Neural cell (in vitro differentiated cells): ENCODE data around the gene TLR9. TPM values are rescaled to one million over a fixed set of nuclear protein-coding genes. Genes with fewer than 3 reads are reported as not detected.

Source experiments
- H2AFZ ChIP-seq: fragments of 200-600, 300-800 bp; sonication (generic), shearing (Covaris generic); 2 replicates; pipeline ENCODE4 v1.6.0; 2014; ENCODE audit warnings: low read depth, mild to moderate bottlenecking, antibody characterized with exemption, low read length, moderate library complexity
- H3F3A ChIP-seq: fragments of 200-600 bp; shearing (Covaris generic); 2 replicates; pipeline ENCODE4 v1.6.1; 2016; ENCODE audit warnings: mild to moderate bottlenecking, moderate library complexity, mixed read lengths, antibody characterized with exemption, low read length; ENCODE audit not compliant: insufficient read depth, poor library complexity, severe bottlenecking
- H3K27ac ChIP-seq: fragments of 200-600, 300-800 bp; sonication (generic), shearing (Covaris generic); 2 replicates; pipeline ENCODE4 v1.5.1; 2014; ENCODE audit warnings: mild to moderate bottlenecking, low read length, moderate library complexity
- H3K27me3 ChIP-seq: fragments of 300-800, 200-600 bp; sonication (generic), shearing (Covaris generic); 2 replicates; pipeline ENCODE4 v1.6.0; 2014; ENCODE audit warnings: mild to moderate bottlenecking, low read depth, low read length, moderate library complexity; ENCODE audit not compliant: insufficient read depth
- H3K36me3 ChIP-seq: fragments of 300-800, 200-600 bp; sonication (generic), shearing (Covaris generic); 2 replicates; pipeline ENCODE4 v1.5.1; 2014; ENCODE audit warnings: mild to moderate bottlenecking, antibody characterized with exemption, low read length, moderate library complexity; ENCODE audit not compliant: insufficient read depth
- H3K4me2 ChIP-seq: fragments of 300-800, 200-600 bp; sonication (generic), shearing (Covaris generic); 2 replicates; pipeline ENCODE4 v1.6.0; 2014; ENCODE audit warnings: mild to moderate bottlenecking, low read length
- H3K4me3 ChIP-seq: fragments of 300-800, 200-600 bp; sonication (generic), shearing (Covaris generic); 2 replicates; pipeline ENCODE4 v1.5.1; 2014; ENCODE audit warnings: mild to moderate bottlenecking, low read length, moderate library complexity
- H3K79me2 ChIP-seq: fragments of 200-600 bp; shearing (Covaris generic); replicated peaks from 2 replicates; pipeline ENCODE4 v1.6.0; 2014; ENCODE audit warnings: mild to moderate bottlenecking, low read length, moderate library complexity; ENCODE audit not compliant: insufficient read depth
- H3K9ac ChIP-seq: fragments of 300-800, 200-600 bp; sonication (generic), shearing (Covaris generic); 2 replicates; pipeline ENCODE4 v1.6.1; 2016; ENCODE audit warnings: mild to moderate bottlenecking, low read length, mixed read lengths
- H3K9me2 ChIP-seq: fragments of 200-600 bp; shearing (Covaris generic); 2 replicates; pipeline ENCODE4 v1.6.1; 2016; ENCODE audit warnings: mild to moderate bottlenecking, low read length, mixed read lengths; ENCODE audit not compliant: insufficient read depth
- H3K9me3 ChIP-seq: fragments of 200-600, 300-800 bp; sonication (generic), shearing (Covaris generic); 2 replicates; pipeline ENCODE4 v1.6.1; 2016; ENCODE audit warnings: mild to moderate bottlenecking, mixed run types, low read length, moderate library complexity, mixed read lengths
- H4K20me1 ChIP-seq: fragments of 200-600 bp; shearing (Covaris generic); 2 replicates; pipeline ENCODE4 v1.6.1; 2016; ENCODE audit warnings: mild to moderate bottlenecking, mixed run types; ENCODE audit not compliant: insufficient read depth
- EP300 ChIP-seq: fragments of 450-650 bp; conservative IDR thresholded peaks from 2 replicates; pipeline ENCODE4 v1.6.1; 2014; ENCODE audit warnings: antibody characterized with exemption, mild to moderate bottlenecking, moderate library complexity; ENCODE audit not compliant: poor library complexity, severe bottlenecking
- MXI1 ChIP-seq: fragments of 450-650 bp; conservative IDR thresholded peaks from 2 replicates; pipeline ENCODE4 v1.6.1; 2014; ENCODE audit warnings: antibody characterized with exemption, mild to moderate bottlenecking; ENCODE audit not compliant: poor library complexity, severe bottlenecking
- POLR2AphosphoS5 ChIP-seq: IDR thresholded peaks from 2 replicates; pipeline ENCODE4 v1.6.1; 2012
- SMC3 ChIP-seq: fragments of 450-650 bp; conservative IDR thresholded peaks from 2 replicates; pipeline ENCODE4 v1.6.1; 2014; ENCODE audit warnings: antibody characterized with exemption, mild to moderate bottlenecking, moderate library complexity; ENCODE audit not compliant: poor library complexity
- TAF1 ChIP-seq: IDR thresholded peaks from 2 replicates; pipeline ENCODE4 v1.6.1; 2012; ENCODE audit warnings: low read depth
- polyA plus RNA-seq: library from polyadenylated mRNA; depleted of rRNA; stranded (reverse); fragments of >200 nt; gene quantifications from 2 replicates; pipeline ENCODE4 v1.2.3, GENCODE V29; 2014
- TF ChIP-seq, protein P1 (sequence below): IDR thresholded peaks from 2 replicates; pipeline ENCODE4 v1.6.1; 2012; ENCODE audit warnings: borderline replicate concordance
- TF ChIP-seq, protein P2 (sequence below): fragments of 450-650 bp; IDR thresholded peaks from 2 replicates; pipeline ENCODE4 v1.5.1; 2014; ENCODE audit warnings: antibody characterized with exemption, mild to moderate bottlenecking, moderate library complexity; ENCODE audit not compliant: poor library complexity, severe bottlenecking

Gene TLR9
- polyA plus RNA-seq, 1 donor from 2014 or later: not detected

DNA sequence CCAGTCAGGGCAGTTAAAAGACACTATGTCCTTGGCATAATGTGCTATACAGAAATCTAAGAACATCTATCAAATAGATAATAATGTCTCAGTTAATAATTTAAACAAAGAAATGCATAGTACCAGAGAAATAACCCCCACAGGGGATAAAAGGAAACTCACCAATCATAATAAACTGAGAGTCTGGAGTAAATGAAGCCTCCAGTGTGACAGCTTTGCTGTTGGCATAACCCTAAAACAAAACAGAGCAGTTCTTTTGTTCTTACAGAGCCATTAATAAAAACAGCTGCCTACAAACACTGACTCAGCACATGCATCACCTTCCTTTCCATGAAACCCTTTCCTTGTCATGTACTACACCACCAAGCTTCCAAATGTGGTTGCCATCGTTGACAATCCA lies 33.6 kb upstream of the TLR9 start:
- H3K9ac ChIP-seq: no peak overlapping the region
- H3K4me2 ChIP-seq: no peak overlapping the region
- H3K4me3 ChIP-seq: no peak overlapping the region
- H4K20me1 ChIP-seq: no peaks in the 10 kb centered on the region
- H3F3A ChIP-seq: no peaks in the 10 kb centered on the region
- no peaks in the 10 kb centered on the region for H3K9me3 ChIP-seq
- TF ChIP-seq TAF1 (no peak), MXI1 (no peak), SMC3 (no peak)
- TF ChIP-seq, protein P1, sequence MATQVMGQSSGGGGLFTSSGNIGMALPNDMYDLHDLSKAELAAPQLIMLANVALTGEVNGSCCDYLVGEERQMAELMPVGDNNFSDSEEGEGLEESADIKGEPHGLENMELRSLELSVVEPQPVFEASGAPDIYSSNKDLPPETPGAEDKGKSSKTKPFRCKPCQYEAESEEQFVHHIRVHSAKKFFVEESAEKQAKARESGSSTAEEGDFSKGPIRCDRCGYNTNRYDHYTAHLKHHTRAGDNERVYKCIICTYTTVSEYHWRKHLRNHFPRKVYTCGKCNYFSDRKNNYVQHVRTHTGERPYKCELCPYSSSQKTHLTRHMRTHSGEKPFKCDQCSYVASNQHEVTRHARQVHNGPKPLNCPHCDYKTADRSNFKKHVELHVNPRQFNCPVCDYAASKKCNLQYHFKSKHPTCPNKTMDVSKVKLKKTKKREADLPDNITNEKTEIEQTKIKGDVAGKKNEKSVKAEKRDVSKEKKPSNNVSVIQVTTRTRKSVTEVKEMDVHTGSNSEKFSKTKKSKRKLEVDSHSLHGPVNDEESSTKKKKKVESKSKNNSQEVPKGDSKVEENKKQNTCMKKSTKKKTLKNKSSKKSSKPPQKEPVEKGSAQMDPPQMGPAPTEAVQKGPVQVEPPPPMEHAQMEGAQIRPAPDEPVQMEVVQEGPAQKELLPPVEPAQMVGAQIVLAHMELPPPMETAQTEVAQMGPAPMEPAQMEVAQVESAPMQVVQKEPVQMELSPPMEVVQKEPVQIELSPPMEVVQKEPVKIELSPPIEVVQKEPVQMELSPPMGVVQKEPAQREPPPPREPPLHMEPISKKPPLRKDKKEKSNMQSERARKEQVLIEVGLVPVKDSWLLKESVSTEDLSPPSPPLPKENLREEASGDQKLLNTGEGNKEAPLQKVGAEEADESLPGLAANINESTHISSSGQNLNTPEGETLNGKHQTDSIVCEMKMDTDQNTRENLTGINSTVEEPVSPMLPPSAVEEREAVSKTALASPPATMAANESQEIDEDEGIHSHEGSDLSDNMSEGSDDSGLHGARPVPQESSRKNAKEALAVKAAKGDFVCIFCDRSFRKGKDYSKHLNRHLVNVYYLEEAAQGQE: no peak
- H2AFZ ChIP-seq: no peak overlapping the region
- H3K27ac ChIP-seq: no peak overlapping the region
- H3K27me3 ChIP-seq: no peaks in the 10 kb centered on the region
- peaks cover 9% of the 10 kb centered on the region for H3K36me3 ChIP-seq
- peaks cover 14% of the 10 kb centered on the region for H3K79me2 ChIP-seq
- no peaks in the 10 kb centered on the region for H3K9me2 ChIP-seq

DNA sequence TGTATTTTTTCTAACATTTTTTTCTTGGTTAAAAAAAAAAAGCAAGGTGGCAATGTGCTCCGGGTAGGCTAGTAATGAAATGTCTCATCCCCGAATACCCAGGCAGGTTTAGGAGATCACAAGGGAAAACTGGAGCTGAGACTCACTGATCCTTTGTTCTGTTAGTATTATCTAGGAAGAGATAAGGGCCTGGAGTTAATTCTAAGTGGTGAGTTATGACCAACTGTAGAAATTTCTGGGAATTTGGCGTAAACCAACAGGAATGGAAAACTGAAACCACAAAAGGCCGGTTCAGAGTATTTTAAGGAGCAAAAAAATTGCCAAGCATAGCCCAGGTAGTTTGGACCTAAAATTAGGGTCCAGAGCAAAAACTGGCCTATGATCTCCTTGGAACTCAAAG lies 32.5 kb upstream of the TLR9 start:
- H3K79me2 ChIP-seq: peaks cover 14% of the 10 kb centered on the region
- H3K9ac ChIP-seq: no peak overlapping the region
- H3K27ac ChIP-seq: no peak overlapping the region
- no peaks in the 10 kb centered on the region for H3F3A ChIP-seq
- H2AFZ ChIP-seq: no peak overlapping the region
- H3K4me2 ChIP-seq: no peak overlapping the region
- no peaks in the 10 kb centered on the region for H3K9me2 ChIP-seq
- no peaks in the 10 kb centered on the region for H3K9me3 ChIP-seq
- TF ChIP-seq, protein P1: no peak
- TF ChIP-seq SMC3 (no peak), EP300 (no peak), POLR2AphosphoS5 (no peak)
- TF ChIP-seq, protein P2, sequence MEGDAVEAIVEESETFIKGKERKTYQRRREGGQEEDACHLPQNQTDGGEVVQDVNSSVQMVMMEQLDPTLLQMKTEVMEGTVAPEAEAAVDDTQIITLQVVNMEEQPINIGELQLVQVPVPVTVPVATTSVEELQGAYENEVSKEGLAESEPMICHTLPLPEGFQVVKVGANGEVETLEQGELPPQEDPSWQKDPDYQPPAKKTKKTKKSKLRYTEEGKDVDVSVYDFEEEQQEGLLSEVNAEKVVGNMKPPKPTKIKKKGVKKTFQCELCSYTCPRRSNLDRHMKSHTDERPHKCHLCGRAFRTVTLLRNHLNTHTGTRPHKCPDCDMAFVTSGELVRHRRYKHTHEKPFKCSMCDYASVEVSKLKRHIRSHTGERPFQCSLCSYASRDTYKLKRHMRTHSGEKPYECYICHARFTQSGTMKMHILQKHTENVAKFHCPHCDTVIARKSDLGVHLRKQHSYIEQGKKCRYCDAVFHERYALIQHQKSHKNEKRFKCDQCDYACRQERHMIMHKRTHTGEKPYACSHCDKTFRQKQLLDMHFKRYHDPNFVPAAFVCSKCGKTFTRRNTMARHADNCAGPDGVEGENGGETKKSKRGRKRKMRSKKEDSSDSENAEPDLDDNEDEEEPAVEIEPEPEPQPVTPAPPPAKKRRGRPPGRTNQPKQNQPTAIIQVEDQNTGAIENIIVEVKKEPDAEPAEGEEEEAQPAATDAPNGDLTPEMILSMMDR: no peak
- peaks cover 4% of the 10 kb centered on the region for H4K20me1 ChIP-seq
- no peak overlapping the region for H3K4me3 ChIP-seq
- H3K27me3 ChIP-seq: no peaks in the 10 kb centered on the region
- peaks cover 9% of the 10 kb centered on the region for H3K36me3 ChIP-seq
